Measurements from ENCODE around the gene ALOX15.
"Not testable (repeated sequence)": the region's sequence is repeated elsewhere in the genome, so short reads cannot be mapped to it uniquely, and the experiment has no call there.

The ALOX15 gene

DNA sequence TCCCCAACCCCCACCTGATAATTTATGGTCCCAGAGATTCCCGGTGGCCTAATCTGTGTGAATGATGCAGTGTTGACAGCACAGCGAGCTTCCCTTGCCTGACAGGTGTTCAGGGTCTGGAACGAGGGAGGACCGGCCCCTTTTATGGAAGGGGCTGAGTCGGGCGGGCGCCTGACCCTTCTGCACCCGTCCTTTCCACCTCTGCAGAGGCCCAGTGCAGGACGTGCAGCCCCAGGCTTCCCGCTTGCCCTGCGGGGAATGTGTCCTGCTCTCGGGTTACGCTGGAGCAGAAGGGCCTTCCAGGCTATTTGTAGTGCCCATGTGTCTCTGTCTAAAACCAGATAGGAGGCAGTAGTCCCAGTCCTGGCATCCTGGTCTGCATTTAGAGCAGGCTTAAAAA is 40.9 kb downstream of the ALOX15 start:
- no peak for DNase-seq (ENCODE audit: low spot score)
- TF ChIP-seq CTCF (IDR thresholded peaks at IDR 0.05; ENCODE audit: extremely low read depth, missing control alignments) = no peak

DNA sequence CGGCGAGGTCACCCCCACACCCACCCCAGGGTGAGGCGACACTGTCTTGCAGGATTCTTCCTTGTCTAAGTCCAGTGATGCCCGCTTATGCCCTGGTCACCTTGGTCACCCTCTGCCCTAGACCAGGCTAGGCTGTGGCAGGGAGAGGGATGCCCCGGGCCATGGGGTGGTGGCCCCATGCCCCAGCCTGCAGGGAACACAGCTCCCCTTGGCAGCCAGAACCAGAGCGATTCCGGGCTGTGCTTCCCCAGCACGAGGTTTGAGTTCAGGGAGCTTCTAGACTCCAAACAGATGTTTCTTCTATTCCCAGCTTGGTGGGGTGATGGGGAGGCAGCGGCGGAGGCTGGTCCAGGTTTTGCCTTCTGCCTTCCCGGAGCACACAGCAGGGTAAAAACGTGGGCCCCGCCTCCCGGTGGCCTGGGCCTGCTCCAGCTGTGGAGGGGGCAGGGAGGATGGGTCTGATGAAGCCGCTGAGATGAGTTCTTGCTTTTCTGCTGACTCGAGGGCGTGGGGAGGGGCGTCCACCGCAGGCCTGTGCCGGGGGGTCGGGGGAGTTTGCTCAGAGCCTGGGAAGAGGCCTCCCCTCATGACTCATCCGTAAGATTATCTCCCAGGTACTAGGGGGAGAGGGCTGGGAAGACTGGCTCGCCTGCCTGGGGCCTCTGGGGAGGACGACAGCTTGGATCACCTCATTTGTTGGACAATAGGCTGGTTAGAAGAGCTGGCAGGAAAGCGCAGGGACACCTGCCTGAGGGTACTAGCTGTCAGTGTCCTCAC is 41.8 kb downstream of the ALOX15 start:
- DNase-seq (ENCODE audit: low spot score) = no peak

GRCh38 chr17:4598776-4599504 is 42.5 kb downstream of the ALOX15 start:
- TF ChIP-seq CTCF (IDR thresholded peaks at IDR 0.05; ENCODE audit: extremely low read depth, missing control alignments) = no peak
- DNase-seq (ENCODE audit: low spot score) = no peak

More for the DNA sequence above, 41.8 kb downstream of the ALOX15 start:
- TF ChIP-seq CTCF (IDR thresholded peaks at IDR 0.05; ENCODE audit: extremely low read depth, missing control alignments) = no peak

DNA sequence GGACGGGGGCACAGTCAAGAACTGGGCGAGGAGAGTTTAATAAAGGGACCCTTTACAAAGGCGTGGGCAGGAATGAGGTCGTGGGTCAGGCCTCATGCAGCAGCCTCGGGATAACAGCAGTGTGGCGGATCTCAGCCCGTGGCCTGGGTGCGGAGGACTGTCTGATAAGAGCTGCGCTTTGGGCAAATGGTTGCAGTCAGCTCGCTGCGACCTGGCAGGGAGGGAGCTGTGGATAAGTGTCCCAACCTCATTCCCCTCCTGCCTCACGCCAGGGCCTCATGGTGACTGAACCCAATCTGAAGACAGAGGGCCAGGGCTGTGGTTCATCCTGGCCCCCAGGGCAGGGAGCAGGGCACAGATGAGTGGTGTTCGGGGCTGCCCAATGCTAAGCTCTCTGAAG is 43.5 kb downstream of the ALOX15 start:
- no peak for TF ChIP-seq CTCF (IDR thresholded peaks at IDR 0.05; ENCODE audit: extremely low read depth, missing control alignments)
- DNase-seq (ENCODE audit: low spot score) = no peak

DNA sequence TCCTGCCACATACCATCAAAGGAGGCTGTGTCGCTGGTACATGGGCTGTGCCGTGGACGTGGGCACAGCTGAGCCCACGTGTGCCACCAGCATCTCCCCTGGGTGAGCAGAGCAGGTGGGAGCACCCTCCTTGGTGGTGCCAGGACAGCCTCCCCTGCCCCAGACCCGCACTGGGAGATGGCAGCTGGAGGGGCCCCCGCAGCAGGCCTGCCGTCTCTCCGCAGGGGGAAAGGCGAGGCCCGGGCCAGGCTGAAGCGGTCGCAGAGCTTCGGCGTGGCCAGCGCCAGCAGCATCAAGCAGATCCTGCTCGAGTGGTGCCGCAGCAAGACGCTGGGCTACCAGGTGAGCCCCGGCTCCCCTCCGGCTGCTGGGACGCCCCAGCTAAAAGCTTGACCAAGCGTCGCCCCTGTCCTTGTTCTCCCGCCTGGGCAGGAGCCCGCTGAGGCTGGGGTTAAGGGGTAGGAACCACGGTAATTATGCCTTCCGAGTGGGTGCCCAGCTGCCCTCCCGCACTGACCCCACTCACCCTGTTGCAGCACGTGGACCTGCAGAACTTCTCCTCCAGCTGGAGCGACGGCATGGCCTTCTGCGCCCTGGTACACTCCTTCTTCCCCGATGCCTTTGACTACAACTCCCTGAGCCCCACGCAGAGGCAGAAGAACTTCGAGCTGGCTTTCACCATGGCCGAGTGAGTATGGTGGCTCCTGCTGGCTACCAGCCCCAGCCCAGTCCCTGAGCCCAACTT is 44.7 kb downstream of the ALOX15 start:
- no peak for DNase-seq (ENCODE audit: low spot score)
- TF ChIP-seq CTCF (IDR thresholded peaks at IDR 0.05; ENCODE audit: extremely low read depth, missing control alignments) = no peak

- DNase-seq (ENCODE audit: low spot score) = not testable (repeated sequence)
Measured at GRCh38 chr17:4595685-4596342, 45.7 kb downstream of the ALOX15 start.

DNA sequence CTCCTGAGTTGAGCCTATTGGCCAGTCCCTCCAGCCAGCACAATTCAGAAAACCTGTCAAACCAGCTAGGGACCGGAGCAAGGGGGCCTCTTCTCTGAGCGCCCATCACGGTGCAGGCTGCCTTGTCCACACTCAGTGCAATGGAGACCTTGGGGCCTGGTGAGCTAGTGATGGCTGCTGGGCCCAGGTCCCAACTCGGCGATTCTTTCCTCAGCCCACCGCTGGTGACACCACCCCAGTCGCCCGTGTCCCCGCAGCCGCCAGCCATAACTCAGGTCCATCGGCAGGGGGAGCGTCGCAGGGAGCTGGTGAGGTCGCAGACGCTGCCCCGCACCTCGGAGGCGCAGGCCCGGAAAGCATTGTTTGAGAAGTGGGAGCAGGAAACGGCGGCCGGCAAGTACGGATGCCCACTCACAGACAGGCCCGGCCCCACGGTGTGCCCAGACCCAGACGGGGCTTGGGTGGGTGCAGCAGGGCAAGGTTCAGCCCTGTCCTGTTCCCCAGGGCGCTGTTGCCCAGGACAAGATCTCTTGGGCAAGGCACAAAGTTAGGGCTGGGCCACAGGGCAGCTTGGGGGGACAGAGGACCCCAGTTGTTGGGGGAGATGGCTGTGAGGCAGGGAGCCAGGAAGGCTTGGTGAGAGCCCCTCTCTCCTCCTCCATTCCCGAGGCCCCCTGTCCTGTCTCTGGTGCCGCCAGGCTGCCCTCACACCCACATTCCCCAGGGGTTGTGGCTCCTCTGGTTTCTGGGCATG is 46.4 kb downstream of the ALOX15 start:
- TF ChIP-seq CTCF (IDR thresholded peaks at IDR 0.05; ENCODE audit: extremely low read depth, missing control alignments) = peak; percentile 29

More for the DNA sequence above, 46.4 kb downstream of the ALOX15 start:
- peak; percentile 69 for DNase-seq (ENCODE audit: low spot score)

All from GM20000 (cell line).